ENCODE measurements around the gene MYO3A. TPM values are rescaled to one million over a fixed set of nuclear protein-coding genes. Genes with fewer than 3 reads are reported as not detected.

MYO3A gene
- total and polyA plus RNA-seq, 2 experiments from 2014 or later = 3.0 to 10.7 TPM

DNA sequence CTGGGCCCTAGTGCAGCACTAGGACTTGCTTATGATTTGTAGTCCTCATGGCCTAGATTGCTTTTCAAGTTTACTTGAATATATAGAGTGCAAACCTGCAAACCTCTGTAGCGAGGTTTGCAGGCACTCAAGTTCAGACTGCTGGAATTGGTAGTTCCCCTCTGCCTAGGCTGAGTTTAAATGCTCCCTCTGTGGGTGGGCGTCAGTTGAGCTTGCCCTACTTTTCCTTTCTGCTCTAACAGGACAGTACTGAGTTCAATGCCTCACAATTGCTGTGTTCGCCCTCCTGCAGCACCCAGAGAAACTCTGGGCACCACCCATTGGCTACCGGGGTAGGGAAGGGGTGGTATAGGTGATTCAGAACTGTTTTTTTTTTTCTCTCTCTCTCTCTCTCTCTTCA is 31.6 kb downstream of the MYO3A start:
- Mint-ChIP-seq H3K4me3 (no peak overlapping the region), H3K4me1 (no peaks in the 10 kb centered on the region; the same call in 1 of the 3 replicates), H3K27ac (no peak overlapping the region), H3K36me3 (ENCODE audit: low read depth) (no peaks in the 10 kb centered on the region), H3K27me3 (ENCODE audit: insufficient read depth, low read depth, poor library complexity) (peaks cover 2% of the 10 kb centered on the region), H3K9me3 (no peaks in the 10 kb centered on the region)
- H4K20me1 ChIP-seq (replicated peaks; ENCODE audit: insufficient read depth) = no peaks in the 10 kb centered on the region
- H3K9me2 ChIP-seq (ENCODE audit: insufficient read depth) = no peaks in the 10 kb centered on the region
- ATAC-seq (peak; percentile 54), DNase-seq (ENCODE audit: low spot score) (peak; percentile 11)
- H3K36me3 ChIP-seq (ENCODE audit: insufficient read depth) = no peaks in the 10 kb centered on the region
- H3K4me2 ChIP-seq = no peak overlapping the region
- no peaks in the 10 kb centered on the region for H3F3A ChIP-seq (replicated peaks; ENCODE audit: low read depth)
- H3K27me3 ChIP-seq (ENCODE audit: insufficient read depth) = no peaks in the 10 kb centered on the region
- H3K4me3 ChIP-seq = no peak overlapping the region
- H2AFZ ChIP-seq = no peak overlapping the region
- H3K79me2 ChIP-seq (replicated peaks; ENCODE audit: insufficient read depth) = no peaks in the 10 kb centered on the region
- H3K4me1 ChIP-seq (ENCODE audit: insufficient read depth) = no peaks in the 10 kb centered on the region
- TF ChIP-seq, protein P1, sequence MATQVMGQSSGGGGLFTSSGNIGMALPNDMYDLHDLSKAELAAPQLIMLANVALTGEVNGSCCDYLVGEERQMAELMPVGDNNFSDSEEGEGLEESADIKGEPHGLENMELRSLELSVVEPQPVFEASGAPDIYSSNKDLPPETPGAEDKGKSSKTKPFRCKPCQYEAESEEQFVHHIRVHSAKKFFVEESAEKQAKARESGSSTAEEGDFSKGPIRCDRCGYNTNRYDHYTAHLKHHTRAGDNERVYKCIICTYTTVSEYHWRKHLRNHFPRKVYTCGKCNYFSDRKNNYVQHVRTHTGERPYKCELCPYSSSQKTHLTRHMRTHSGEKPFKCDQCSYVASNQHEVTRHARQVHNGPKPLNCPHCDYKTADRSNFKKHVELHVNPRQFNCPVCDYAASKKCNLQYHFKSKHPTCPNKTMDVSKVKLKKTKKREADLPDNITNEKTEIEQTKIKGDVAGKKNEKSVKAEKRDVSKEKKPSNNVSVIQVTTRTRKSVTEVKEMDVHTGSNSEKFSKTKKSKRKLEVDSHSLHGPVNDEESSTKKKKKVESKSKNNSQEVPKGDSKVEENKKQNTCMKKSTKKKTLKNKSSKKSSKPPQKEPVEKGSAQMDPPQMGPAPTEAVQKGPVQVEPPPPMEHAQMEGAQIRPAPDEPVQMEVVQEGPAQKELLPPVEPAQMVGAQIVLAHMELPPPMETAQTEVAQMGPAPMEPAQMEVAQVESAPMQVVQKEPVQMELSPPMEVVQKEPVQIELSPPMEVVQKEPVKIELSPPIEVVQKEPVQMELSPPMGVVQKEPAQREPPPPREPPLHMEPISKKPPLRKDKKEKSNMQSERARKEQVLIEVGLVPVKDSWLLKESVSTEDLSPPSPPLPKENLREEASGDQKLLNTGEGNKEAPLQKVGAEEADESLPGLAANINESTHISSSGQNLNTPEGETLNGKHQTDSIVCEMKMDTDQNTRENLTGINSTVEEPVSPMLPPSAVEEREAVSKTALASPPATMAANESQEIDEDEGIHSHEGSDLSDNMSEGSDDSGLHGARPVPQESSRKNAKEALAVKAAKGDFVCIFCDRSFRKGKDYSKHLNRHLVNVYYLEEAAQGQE (IDR thresholded peaks at IDR 0.05; ENCODE audit: unreplicated experiment) = no peak
- TF ChIP-seq NANOG (IDR thresholded peaks at IDR 0.05; ENCODE audit: borderline replicate concordance) = no peak
- TF ChIP-seq POLR2AphosphoS5 (IDR thresholded peaks at IDR 0.05; ENCODE audit: low read depth) = no peak
- no peak for TF ChIP-seq EZH2phosphoT487 (IDR thresholded peaks at IDR 0.05; ENCODE audit: unreplicated experiment)
- TF ChIP-seq, protein P2, sequence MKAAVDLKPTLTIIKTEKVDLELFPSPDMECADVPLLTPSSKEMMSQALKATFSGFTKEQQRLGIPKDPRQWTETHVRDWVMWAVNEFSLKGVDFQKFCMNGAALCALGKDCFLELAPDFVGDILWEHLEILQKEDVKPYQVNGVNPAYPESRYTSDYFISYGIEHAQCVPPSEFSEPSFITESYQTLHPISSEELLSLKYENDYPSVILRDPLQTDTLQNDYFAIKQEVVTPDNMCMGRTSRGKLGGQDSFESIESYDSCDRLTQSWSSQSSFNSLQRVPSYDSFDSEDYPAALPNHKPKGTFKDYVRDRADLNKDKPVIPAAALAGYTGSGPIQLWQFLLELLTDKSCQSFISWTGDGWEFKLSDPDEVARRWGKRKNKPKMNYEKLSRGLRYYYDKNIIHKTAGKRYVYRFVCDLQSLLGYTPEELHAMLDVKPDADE (IDR thresholded peaks at IDR 0.05) = no peak
- TF ChIP-seq, protein P3, sequence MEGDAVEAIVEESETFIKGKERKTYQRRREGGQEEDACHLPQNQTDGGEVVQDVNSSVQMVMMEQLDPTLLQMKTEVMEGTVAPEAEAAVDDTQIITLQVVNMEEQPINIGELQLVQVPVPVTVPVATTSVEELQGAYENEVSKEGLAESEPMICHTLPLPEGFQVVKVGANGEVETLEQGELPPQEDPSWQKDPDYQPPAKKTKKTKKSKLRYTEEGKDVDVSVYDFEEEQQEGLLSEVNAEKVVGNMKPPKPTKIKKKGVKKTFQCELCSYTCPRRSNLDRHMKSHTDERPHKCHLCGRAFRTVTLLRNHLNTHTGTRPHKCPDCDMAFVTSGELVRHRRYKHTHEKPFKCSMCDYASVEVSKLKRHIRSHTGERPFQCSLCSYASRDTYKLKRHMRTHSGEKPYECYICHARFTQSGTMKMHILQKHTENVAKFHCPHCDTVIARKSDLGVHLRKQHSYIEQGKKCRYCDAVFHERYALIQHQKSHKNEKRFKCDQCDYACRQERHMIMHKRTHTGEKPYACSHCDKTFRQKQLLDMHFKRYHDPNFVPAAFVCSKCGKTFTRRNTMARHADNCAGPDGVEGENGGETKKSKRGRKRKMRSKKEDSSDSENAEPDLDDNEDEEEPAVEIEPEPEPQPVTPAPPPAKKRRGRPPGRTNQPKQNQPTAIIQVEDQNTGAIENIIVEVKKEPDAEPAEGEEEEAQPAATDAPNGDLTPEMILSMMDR (conservative IDR thresholded peaks at IDR 0.05; ENCODE audit: low read depth in 2 of 2) = no peak
- TF ChIP-seq EZH2 (IDR thresholded peaks at IDR 0.05; ENCODE audit: low read depth, unreplicated experiment) = no peak
- no peak for TF ChIP-seq ZNF331 (CRISPR knock-in tag; IDR thresholded peaks at IDR 0.05; ENCODE audit: low read depth)
- TF ChIP-seq STAT1 (IDR thresholded peaks at IDR 0.05; ENCODE audit: unreplicated experiment) = no peak
- TF ChIP-seq, protein P4, sequence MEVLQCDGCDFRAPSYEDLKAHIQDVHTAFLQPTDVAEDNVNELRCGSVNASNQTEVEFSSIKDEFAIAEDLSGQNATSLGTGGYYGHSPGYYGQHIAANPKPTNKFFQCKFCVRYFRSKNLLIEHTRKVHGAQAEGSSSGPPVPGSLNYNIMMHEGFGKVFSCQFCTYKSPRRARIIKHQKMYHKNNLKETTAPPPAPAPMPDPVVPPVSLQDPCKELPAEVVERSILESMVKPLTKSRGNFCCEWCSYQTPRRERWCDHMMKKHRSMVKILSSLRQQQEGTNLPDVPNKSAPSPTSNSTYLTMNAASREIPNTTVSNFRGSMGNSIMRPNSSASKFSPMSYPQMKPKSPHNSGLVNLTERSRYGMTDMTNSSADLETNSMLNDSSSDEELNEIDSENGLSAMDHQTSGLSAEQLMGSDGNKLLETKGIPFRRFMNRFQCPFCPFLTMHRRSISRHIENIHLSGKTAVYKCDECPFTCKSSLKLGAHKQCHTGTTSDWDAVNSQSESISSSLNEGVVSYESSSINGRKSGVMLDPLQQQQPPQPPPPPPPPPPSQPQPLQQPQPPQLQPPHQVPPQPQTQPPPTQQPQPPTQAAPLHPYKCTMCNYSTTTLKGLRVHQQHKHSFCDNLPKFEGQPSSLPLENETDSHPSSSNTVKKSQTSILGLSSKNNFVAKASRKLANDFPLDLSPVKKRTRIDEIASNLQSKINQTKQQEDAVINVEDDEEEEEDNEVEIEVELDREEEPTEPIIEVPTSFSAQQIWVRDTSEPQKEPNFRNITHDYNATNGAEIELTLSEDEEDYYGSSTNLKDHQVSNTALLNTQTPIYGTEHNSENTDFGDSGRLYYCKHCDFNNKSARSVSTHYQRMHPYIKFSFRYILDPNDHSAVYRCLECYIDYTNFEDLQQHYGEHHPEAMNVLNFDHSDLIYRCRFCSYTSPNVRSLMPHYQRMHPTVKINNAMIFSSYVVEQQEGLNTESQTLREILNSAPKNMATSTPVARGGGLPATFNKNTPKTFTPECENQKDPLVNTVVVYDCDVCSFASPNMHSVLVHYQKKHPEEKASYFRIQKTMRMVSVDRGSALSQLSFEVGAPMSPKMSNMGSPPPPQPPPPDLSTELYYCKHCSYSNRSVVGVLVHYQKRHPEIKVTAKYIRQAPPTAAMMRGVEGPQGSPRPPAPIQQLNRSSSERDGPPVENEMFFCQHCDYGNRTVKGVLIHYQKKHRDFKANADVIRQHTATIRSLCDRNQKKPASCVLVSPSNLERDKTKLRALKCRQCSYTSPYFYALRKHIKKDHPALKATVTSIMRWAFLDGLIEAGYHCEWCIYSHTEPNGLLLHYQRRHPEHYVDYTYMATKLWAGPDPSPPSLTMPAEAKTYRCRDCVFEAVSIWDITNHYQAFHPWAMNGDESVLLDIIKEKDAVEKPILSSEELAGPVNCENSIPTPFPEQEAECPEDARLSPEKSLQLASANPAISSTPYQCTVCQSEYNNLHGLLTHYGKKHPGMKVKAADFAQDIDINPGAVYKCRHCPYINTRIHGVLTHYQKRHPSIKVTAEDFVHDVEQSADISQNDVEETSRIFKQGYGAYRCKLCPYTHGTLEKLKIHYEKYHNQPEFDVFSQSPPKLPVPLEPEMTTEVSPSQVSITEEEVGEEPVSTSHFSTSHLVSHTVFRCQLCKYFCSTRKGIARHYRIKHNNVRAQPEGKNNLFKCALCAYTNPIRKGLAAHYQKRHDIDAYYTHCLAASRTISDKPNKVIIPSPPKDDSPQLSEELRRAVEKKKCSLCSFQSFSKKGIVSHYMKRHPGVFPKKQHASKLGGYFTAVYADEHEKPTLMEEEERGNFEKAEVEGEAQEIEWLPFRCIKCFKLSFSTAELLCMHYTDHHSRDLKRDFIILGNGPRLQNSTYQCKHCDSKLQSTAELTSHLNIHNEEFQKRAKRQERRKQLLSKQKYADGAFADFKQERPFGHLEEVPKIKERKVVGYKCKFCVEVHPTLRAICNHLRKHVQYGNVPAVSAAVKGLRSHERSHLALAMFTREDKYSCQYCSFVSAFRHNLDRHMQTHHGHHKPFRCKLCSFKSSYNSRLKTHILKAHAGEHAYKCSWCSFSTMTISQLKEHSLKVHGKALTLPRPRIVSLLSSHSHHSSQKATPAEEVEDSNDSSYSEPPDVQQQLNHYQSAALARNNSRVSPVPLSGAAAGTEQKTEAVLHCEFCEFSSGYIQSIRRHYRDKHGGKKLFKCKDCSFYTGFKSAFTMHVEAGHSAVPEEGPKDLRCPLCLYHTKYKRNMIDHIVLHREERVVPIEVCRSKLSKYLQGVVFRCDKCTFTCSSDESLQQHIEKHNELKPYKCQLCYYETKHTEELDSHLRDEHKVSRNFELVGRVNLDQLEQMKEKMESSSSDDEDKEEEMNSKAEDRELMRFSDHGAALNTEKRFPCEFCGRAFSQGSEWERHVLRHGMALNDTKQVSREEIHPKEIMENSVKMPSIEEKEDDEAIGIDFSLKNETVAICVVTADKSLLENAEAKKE (CRISPR knock-in tag; IDR thresholded peaks at IDR 0.05) = no peak
- no peak overlapping the region for H3K27ac ChIP-seq (ENCODE audit: low read depth)
